H9 (cell line): ENCODE measurements around the gene CEMIP. TPM values are rescaled to one million over a fixed set of nuclear protein-coding genes. Genes with fewer than 3 reads are reported as not detected.

ENCODE experiments used
- DNase-seq: peaks from one replicate; pipeline ENCODE4 v3.0.0-alpha.2; 2017
- H2AFZ ChIP-seq: one replicate; pipeline ENCODE4 v1.6.1; 2013; ENCODE audit warnings: mild to moderate bottlenecking, low read length, control low read depth, moderate library complexity
- H2AK5ac ChIP-seq: 2 replicates; pipeline ENCODE4 v1.6.1; 2013; ENCODE audit warnings: low read length, control low read depth, mixed read lengths; ENCODE audit not compliant: insufficient read length
- H2BK120ac ChIP-seq: one replicate; pipeline ENCODE4 v1.6.1; 2013; ENCODE audit warnings: low read depth, mild to moderate bottlenecking, low read length, control low read depth, inconsistent platforms; ENCODE audit not compliant: poor library complexity, severe bottlenecking
- H2BK12ac ChIP-seq: 2 replicates; pipeline ENCODE4 v1.6.1; 2013; ENCODE audit warnings: low read length, control low read depth, mixed read lengths, low read depth; ENCODE audit not compliant: insufficient read length
- H2BK15ac ChIP-seq: 2 replicates; pipeline ENCODE4 v1.6.1; 2013; ENCODE audit warnings: low read depth, low read length, control low read depth
- H2BK20ac ChIP-seq: one replicate; pipeline ENCODE4 v1.6.1; 2013; ENCODE audit warnings: low read depth, mild to moderate bottlenecking, low read length, control low read depth, inconsistent platforms; ENCODE audit not compliant: poor library complexity, severe bottlenecking
- H2BK5ac ChIP-seq: 2 replicates; pipeline ENCODE4 v1.6.1; 2013; ENCODE audit warnings: low read length, control low read depth, mixed read lengths; ENCODE audit not compliant: insufficient read length
- H3K14ac ChIP-seq: 2 replicates; pipeline ENCODE4 v1.6.1; 2013; ENCODE audit warnings: low read length, control low read depth; ENCODE audit not compliant: insufficient read depth
- H3K18ac ChIP-seq: 2 replicates; pipeline ENCODE4 v1.6.1; 2013; ENCODE audit warnings: low read depth, mild to moderate bottlenecking, mixed read lengths, low read length, control low read depth; ENCODE audit not compliant: insufficient read length
- H3K23ac ChIP-seq: 2 replicates; pipeline ENCODE4 v1.6.1; 2013; ENCODE audit warnings: low read length, control low read depth, mixed read lengths, low read depth; ENCODE audit not compliant: insufficient read length
- H3K23me2 ChIP-seq: 2 replicates; pipeline ENCODE4 v1.6.1; 2013; ENCODE audit warnings: low read depth, mild to moderate bottlenecking, mixed read lengths, low read length, control low read depth; ENCODE audit not compliant: insufficient read length, poor library complexity, severe bottlenecking
- H3K27ac ChIP-seq: 2 replicates; pipeline ENCODE4 v1.5.1; 2013; ENCODE audit warnings: low read length, control low read depth, mixed read lengths, low read depth; ENCODE audit not compliant: insufficient read length
- H3K27me3 ChIP-seq: 2 replicates; pipeline ENCODE4 v1.6.1; 2013; ENCODE audit warnings: low read length, control low read depth, inconsistent platforms; ENCODE audit not compliant: insufficient read depth
- H3K4ac ChIP-seq: 2 replicates; pipeline ENCODE4 v1.6.1; 2013; ENCODE audit warnings: low read depth, mild to moderate bottlenecking, control low read depth, inconsistent platforms, low read length, moderate library complexity
- H3K4me1 ChIP-seq: 2 replicates; pipeline ENCODE4 v1.6.1; 2013; ENCODE audit warnings: low read length, control low read depth, inconsistent platforms; ENCODE audit not compliant: insufficient read depth
- H3K4me2 ChIP-seq: 2 replicates; pipeline ENCODE4 v1.6.1; 2013; ENCODE audit warnings: low read length, control low read depth, mixed read lengths; ENCODE audit not compliant: insufficient read length, insufficient read depth
- H3K56ac ChIP-seq: 2 replicates; pipeline ENCODE4 v1.6.1; 2013; ENCODE audit warnings: low read depth, mild to moderate bottlenecking, mixed read lengths, low read length, control low read depth; ENCODE audit not compliant: insufficient read length
- H3K79me1 ChIP-seq: 2 replicates; pipeline ENCODE4 v1.6.1; 2013; ENCODE audit warnings: low read depth, mild to moderate bottlenecking, moderate library complexity, low read length, control low read depth, inconsistent platforms; ENCODE audit not compliant: insufficient read depth, poor library complexity, severe bottlenecking
- H3K79me2 ChIP-seq: 2 replicates; pipeline ENCODE4 v1.6.1; 2013; ENCODE audit warnings: low read length, control low read depth, inconsistent platforms; ENCODE audit not compliant: insufficient read depth
- H3K9ac ChIP-seq: 2 replicates; pipeline ENCODE4 v1.6.1; 2013; ENCODE audit warnings: low read length, control low read depth, mixed read lengths; ENCODE audit not compliant: insufficient read length; ENCODE audit errors: extremely low read depth
- H3K9me3 ChIP-seq: one replicate; pipeline ENCODE4 v1.6.1; 2013; ENCODE audit warnings: low read depth, low read length, inconsistent platforms; ENCODE audit not compliant: control insufficient read depth
- H3T11ph ChIP-seq: one replicate; pipeline ENCODE4 v1.6.1; 2013; ENCODE audit warnings: mild to moderate bottlenecking, low read length, control low read depth, inconsistent platforms
- H4K20me1 ChIP-seq: one replicate; pipeline ENCODE4 v1.6.1; 2013; ENCODE audit not compliant: control insufficient read depth, insufficient read length, insufficient read depth
- H4K5ac ChIP-seq: 2 replicates; pipeline ENCODE4 v1.6.1; 2013; ENCODE audit warnings: low read depth, mild to moderate bottlenecking, mixed read lengths, low read length, control low read depth; ENCODE audit not compliant: insufficient read length
- H4K8ac ChIP-seq: replicated peaks from 2 replicates; pipeline ENCODE4 v1.6.1; 2013; ENCODE audit warnings: low read length, control low read depth, mixed read lengths, low read depth; ENCODE audit not compliant: insufficient read length
- H4K91ac ChIP-seq: 2 replicates; pipeline ENCODE4 v1.6.1; 2013; ENCODE audit warnings: low read depth, mild to moderate bottlenecking, moderate library complexity, mixed read lengths, low read length, control low read depth; ENCODE audit not compliant: insufficient read length
- H3K27ac Mint-ChIP-seq, 3 experiments: 2 replicates in 2 of 3; 3 replicates in 1 of 3; pipeline ENCODE4 v1.8.0; 2020 to 2021; ENCODE audit warnings: mixed read lengths in 3 of 3, mild to moderate bottlenecking in 1 of 3, moderate library complexity in 1 of 3
- H3K27me3 Mint-ChIP-seq: 2 replicates; pipeline ENCODE4 v1.8.0; 2021; ENCODE audit warnings: low read depth, mild to moderate bottlenecking, moderate library complexity, mixed read lengths
- H3K36me3 Mint-ChIP-seq, 3 experiments: 2 replicates in 2 of 3; 3 replicates in 1 of 3; pipeline ENCODE4 v1.8.0; 2020 to 2021; ENCODE audit warnings: low read depth in 3 of 3, mixed read lengths in 3 of 3; ENCODE audit not compliant: insufficient read depth in 1 of 3
- H3K4me1 Mint-ChIP-seq, 2 experiments: 2 replicates each; pipeline ENCODE4 v1.8.0; 2020; ENCODE audit warnings: mixed read lengths in 2 of 2
- H3K4me3 Mint-ChIP-seq, 2 experiments: 2 replicates in 1 of 2; 3 replicates in 1 of 2; pipeline ENCODE4 v1.8.0; 2020 to 2021; ENCODE audit warnings: mild to moderate bottlenecking in 2 of 2, mixed read lengths in 2 of 2, moderate library complexity in 1 of 2
- H3K9me3 Mint-ChIP-seq, 2 experiments: 2 replicates in 1 of 2; 3 replicates in 1 of 2; pipeline ENCODE4 v1.8.0; 2020; ENCODE audit warnings: mild to moderate bottlenecking in 2 of 2, mixed read lengths in 2 of 2, moderate library complexity in 1 of 2
- CTCF ChIP-seq: fragments of 200-600 bp; sonication (generic); conservative IDR thresholded peaks from 3 replicates; pipeline ENCODE4 v1.8.0; 2021; ENCODE audit warnings: antibody characterized with exemption, mild to moderate bottlenecking
- WGBS: extraction: QIAGEN DNeasy Blood & Tissue Kit; methylation state at CpG from one replicate; pipeline ENCODE4 v1.1.7; 2013; ENCODE audit warnings: missing lambda C conversion rate, low lambda C conversion rate, mixed read lengths; ENCODE audit not compliant: insufficient read length; ENCODE audit errors: extremely low coverage; 5-methylcytosine and 5-hydroxymethylcytosine counted together
- total RNA-seq: library from RNA; stranded (reverse); gene quantifications from 2 replicates; pipeline ENCODE4 v1.2.1, GENCODE V29; 2021

CEMIP gene
- total RNA-seq, 1 experiment from 2014 or later: 0.09 TPM

- Histone ChIP-seq H4K8ac (no peak overlapping the region), H2BK5ac (no peak overlapping the region), H3K18ac (no peak overlapping the region), H3T11ph (no peak overlapping the region), H2AFZ (no peak overlapping the region), H2BK12ac (no peak overlapping the region), H2BK15ac (no peak overlapping the region), H2AK5ac (no peak overlapping the region), H4K5ac (no peak overlapping the region), H4K91ac (no peak overlapping the region), H3K27ac (no peak overlapping the region), H3K14ac (no peak overlapping the region), H3K79me1 (no peaks in the 10 kb centered on the region), H3K79me2 (no peaks in the 10 kb centered on the region), H3K23me2 (no peaks in the 10 kb centered on the region), H4K20me1 (no peaks in the 10 kb centered on the region), H3K23ac (no peak overlapping the region), H3K4ac (no peak overlapping the region), H2BK20ac (no peak overlapping the region), H2BK120ac (no peak overlapping the region), H3K4me1 (peaks cover 10% of the 10 kb centered on the region), H3K9me3 (no peaks in the 10 kb centered on the region), H3K4me2 (no peak overlapping the region), H3K27me3 (no peaks in the 10 kb centered on the region), H3K56ac (no peak overlapping the region), H3K9ac (no peak overlapping the region)
- DNase-seq: no peak
- WGBS: no CpG with 5 or more reads among the region's 4 CpGs
- Mint-ChIP-seq H3K4me3 (no peak overlapping the region), H3K27ac (no peak overlapping the region), H3K4me1 (peaks cover 16 to 20% of the 10 kb centered on the region in 2 experiments), H3K36me3 (no peaks in the 10 kb centered on the region; a peak in 1 of 7 replicates), H3K9me3 (no peaks in the 10 kb centered on the region), H3K27me3 (peaks cover 3% of the 10 kb centered on the region; the same call in 1 of the 2 replicates)
- no peak for TF ChIP-seq CTCF
Measured at GRCh38 chr15:80823995-80824394, 44.8 kb downstream of the CEMIP start.
